ENCODE measurements around the gene LHPP.

- TF ChIP-seq, protein P1, sequence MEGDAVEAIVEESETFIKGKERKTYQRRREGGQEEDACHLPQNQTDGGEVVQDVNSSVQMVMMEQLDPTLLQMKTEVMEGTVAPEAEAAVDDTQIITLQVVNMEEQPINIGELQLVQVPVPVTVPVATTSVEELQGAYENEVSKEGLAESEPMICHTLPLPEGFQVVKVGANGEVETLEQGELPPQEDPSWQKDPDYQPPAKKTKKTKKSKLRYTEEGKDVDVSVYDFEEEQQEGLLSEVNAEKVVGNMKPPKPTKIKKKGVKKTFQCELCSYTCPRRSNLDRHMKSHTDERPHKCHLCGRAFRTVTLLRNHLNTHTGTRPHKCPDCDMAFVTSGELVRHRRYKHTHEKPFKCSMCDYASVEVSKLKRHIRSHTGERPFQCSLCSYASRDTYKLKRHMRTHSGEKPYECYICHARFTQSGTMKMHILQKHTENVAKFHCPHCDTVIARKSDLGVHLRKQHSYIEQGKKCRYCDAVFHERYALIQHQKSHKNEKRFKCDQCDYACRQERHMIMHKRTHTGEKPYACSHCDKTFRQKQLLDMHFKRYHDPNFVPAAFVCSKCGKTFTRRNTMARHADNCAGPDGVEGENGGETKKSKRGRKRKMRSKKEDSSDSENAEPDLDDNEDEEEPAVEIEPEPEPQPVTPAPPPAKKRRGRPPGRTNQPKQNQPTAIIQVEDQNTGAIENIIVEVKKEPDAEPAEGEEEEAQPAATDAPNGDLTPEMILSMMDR (IDR thresholded peaks at IDR 0.05): no peak
- TF ChIP-seq POLR2A (IDR thresholded peaks at IDR 0.05) (no peak), POLR2AphosphoS5 (IDR thresholded peaks at IDR 0.05) (no peak)
Observed at GRCh38 chr10:124429576-124429975, 32.0 kb upstream of the LHPP start.
